ENCODE data around the gene EIF3F. TPM values are rescaled to one million over a fixed set of nuclear protein-coding genes. Genes with fewer than 3 reads are reported as not detected.

EIF3F gene
- total RNA-seq, 1 donor from 2014 or later, result 257 TPM

DNA sequence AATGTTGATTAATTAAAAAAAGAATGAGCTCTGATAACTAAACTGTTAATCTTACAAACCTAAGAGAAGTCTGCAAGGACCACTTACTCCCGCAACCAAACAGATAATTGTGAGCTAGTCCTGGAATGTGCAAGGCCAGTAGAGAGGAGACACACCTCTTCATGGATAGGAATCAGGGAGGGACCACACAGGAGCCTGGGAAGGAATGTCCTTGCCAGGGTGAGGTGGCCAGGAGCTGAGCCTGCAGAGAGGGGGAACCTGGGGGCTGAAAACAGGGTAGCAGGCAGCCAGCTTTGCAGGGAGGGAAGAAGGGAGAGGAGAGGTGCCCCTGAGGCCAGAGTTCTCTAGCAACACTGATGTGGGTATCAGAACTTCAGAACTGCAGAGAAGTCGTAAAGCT, 12.5 kb upstream of the EIF3F start:
- TF ChIP-seq, protein P1, sequence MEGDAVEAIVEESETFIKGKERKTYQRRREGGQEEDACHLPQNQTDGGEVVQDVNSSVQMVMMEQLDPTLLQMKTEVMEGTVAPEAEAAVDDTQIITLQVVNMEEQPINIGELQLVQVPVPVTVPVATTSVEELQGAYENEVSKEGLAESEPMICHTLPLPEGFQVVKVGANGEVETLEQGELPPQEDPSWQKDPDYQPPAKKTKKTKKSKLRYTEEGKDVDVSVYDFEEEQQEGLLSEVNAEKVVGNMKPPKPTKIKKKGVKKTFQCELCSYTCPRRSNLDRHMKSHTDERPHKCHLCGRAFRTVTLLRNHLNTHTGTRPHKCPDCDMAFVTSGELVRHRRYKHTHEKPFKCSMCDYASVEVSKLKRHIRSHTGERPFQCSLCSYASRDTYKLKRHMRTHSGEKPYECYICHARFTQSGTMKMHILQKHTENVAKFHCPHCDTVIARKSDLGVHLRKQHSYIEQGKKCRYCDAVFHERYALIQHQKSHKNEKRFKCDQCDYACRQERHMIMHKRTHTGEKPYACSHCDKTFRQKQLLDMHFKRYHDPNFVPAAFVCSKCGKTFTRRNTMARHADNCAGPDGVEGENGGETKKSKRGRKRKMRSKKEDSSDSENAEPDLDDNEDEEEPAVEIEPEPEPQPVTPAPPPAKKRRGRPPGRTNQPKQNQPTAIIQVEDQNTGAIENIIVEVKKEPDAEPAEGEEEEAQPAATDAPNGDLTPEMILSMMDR (IDR thresholded peaks at IDR 0.05), result no peak
- no peak for TF ChIP-seq EZH2phosphoT487 (IDR thresholded peaks at IDR 0.05)
- TF ChIP-seq EZH2 (IDR thresholded peaks at IDR 0.05), result no peak
- Mint-ChIP-seq H3K27me3 (ENCODE audit: insufficient read depth, low read depth) (no peaks in the 10 kb centered on the region), H3K36me3 (no peaks in the 10 kb centered on the region), H3K4me3 (no peak overlapping the region), H3K9me3 (no peaks in the 10 kb centered on the region), H3K4me1 (no peaks in the 10 kb centered on the region), H3K27ac (peak overlapping the region; percentile 19)
- H4K20me1 ChIP-seq (ENCODE audit: low read depth), result no peaks in the 10 kb centered on the region
- no peaks in the 10 kb centered on the region for H3K79me2 ChIP-seq (ENCODE audit: low read depth)
- no peaks in the 10 kb centered on the region for H3K9me3 ChIP-seq (ENCODE audit: low read depth)
- no peaks in the 10 kb centered on the region for H3K4me1 ChIP-seq
- no peak for DNase-seq (ENCODE audit: low spot score)
- no peak overlapping the region for H3K9ac ChIP-seq
- no peak overlapping the region for H3K27ac ChIP-seq
- no peak overlapping the region for H2AFZ ChIP-seq (replicated peaks)
- H3F3A ChIP-seq (ENCODE audit: low read depth), result no peaks in the 10 kb centered on the region
- no peaks in the 10 kb centered on the region for H3K27me3 ChIP-seq
- H3K36me3 ChIP-seq, result no peaks in the 10 kb centered on the region
- no peak overlapping the region for H3K4me2 ChIP-seq
- no peak overlapping the region for H3K4me3 ChIP-seq

DNA sequence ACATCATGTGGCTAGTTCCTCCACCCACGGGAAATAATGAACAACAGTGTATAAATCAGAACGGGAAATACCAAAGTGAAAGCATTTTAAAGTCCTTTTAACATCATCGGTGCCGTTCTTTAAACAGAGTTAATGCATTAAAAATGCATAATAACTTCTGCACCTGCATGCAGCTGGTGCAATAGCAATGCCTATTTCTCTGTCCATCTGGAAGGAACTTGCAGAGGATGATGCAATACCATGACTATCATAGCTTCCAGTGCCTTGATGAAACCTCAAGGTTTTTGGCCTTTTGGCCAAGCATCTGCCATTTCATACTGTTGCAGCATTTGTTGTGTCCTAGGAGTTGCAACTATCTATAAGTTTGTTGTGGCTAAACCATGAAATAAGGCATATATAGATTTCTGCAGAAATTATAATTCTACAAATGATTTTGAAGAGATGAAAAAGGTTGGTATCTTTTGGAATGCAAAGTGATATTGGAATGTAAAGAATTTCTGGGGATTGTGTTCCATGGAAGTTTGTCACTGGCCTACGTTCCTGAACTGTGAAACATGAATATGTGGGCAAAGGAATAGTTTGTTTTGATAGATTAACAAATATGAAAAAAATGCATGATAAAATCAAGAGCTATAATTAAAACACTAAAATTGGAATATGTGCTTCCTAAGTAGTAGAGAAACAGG, 9.8 kb upstream of the EIF3F start:
- no peak overlapping the region for H3K4me3 Mint-ChIP-seq
- TF ChIP-seq EZH2phosphoT487 (IDR thresholded peaks at IDR 0.05) (no peak), EZH2 (IDR thresholded peaks at IDR 0.05) (no peak)
- TF ChIP-seq, protein P1 (IDR thresholded peaks at IDR 0.05), result no peak
- H3K4me1 ChIP-seq, result no peaks in the 10 kb centered on the region
- H3K9ac ChIP-seq, result no peak overlapping the region
- H3F3A ChIP-seq (ENCODE audit: low read depth), result no peaks in the 10 kb centered on the region
- no peak overlapping the region for H3K27ac ChIP-seq
- H4K20me1 ChIP-seq (ENCODE audit: low read depth), result no peaks in the 10 kb centered on the region
- no peaks in the 10 kb centered on the region for H3K9me3 Mint-ChIP-seq
- H3K36me3 ChIP-seq, result no peaks in the 10 kb centered on the region
- H3K27ac Mint-ChIP-seq, result no peak overlapping the region
- no peaks in the 10 kb centered on the region for H3K27me3 ChIP-seq
- H3K79me2 ChIP-seq (ENCODE audit: low read depth), result no peaks in the 10 kb centered on the region
- no peaks in the 10 kb centered on the region for H3K9me3 ChIP-seq (ENCODE audit: low read depth)
- H3K4me3 ChIP-seq, result no peak overlapping the region
- no peak overlapping the region for H2AFZ ChIP-seq (replicated peaks)
- no peak overlapping the region for H3K4me2 ChIP-seq
- H3K4me1 Mint-ChIP-seq, result no peaks in the 10 kb centered on the region
- no peaks in the 10 kb centered on the region for H3K27me3 Mint-ChIP-seq (ENCODE audit: insufficient read depth, low read depth)
- no peaks in the 10 kb centered on the region for H3K36me3 Mint-ChIP-seq
- no peak for DNase-seq (ENCODE audit: low spot score)

DNA sequence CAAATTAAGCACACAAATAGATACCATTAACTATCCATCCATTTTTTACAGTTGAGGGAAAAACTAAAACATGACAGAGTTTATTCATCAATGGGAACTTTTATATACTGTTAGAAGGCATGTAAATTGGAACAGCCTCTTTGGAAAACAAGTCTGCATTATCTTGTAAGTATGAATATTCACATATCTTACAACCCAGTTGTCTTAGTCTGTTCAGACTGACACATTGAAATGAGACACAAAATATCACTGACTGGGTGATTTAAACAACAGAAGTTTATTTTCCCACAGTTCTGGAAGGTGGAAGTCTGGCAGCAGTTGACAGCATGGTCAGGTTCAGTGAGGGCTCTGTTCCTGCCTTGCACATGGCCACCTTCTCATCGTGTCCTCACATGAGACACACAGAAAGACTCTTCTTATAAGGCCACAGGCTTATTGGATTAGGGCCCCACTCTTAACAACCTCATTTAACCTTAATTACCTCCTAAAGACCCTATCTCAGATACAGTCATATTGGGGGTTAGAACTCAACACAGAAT, 5.4 kb upstream of the EIF3F start:
- Histone ChIP-seq H3K36me3 (no peaks in the 10 kb centered on the region), H3K27me3 (no peaks in the 10 kb centered on the region), H2AFZ (replicated peaks) (no peak overlapping the region), H3K4me3 (no peak overlapping the region), H3K9ac (no peak overlapping the region), H3K9me3 (ENCODE audit: low read depth) (no peaks in the 10 kb centered on the region), H4K20me1 (ENCODE audit: low read depth) (no peaks in the 10 kb centered on the region), H3K27ac (no peak overlapping the region), H3K4me2 (no peak overlapping the region), H3K79me2 (ENCODE audit: low read depth) (no peaks in the 10 kb centered on the region), H3K4me1 (no peaks in the 10 kb centered on the region), H3F3A (ENCODE audit: low read depth) (no peaks in the 10 kb centered on the region)
- H3K36me3 Mint-ChIP-seq, result no peaks in the 10 kb centered on the region
- no peak overlapping the region for H3K4me3 Mint-ChIP-seq
- H3K27ac Mint-ChIP-seq, result no peak overlapping the region
- TF ChIP-seq, protein P1 (IDR thresholded peaks at IDR 0.05), result no peak
- TF ChIP-seq EZH2 (IDR thresholded peaks at IDR 0.05), result no peak
- TF ChIP-seq EZH2phosphoT487 (IDR thresholded peaks at IDR 0.05), result no peak
- peaks cover 3% of the 10 kb centered on the region for H3K27me3 Mint-ChIP-seq (ENCODE audit: insufficient read depth, low read depth)
- no peak for DNase-seq (ENCODE audit: low spot score)
- peaks cover 4% of the 10 kb centered on the region for H3K4me1 Mint-ChIP-seq
- H3K9me3 Mint-ChIP-seq, result no peaks in the 10 kb centered on the region

All from neural progenitor cell (in vitro differentiated cells).